ENCODE measurements around the gene ZNF385B. TPM values are rescaled to one million over a fixed set of nuclear protein-coding genes. Genes with fewer than 3 reads are reported as not detected.
A peak's percentile ranks its signal among the peaks of the same experiment; 100 is the strongest.

ZNF385B gene
- total and polyA plus RNA-seq, 4 donors: 13.5 to 70.8 (median 45.2) TPM

- H3K27ac ChIP-seq (ENCODE audit: low read depth in 1 of 2, low read length in 1 of 2): no peak overlapping the region
- WGBS, 2 donors: 69 to 88% methylated on average over 1 of the region's 1 CpG
- no peak overlapping the region for H3K4me3 ChIP-seq
- no peaks in the 10 kb centered on the region for H3K36me3 ChIP-seq (ENCODE audit: control insufficient read depth in 4 of 4, insufficient read depth in 4 of 4, low read length in 4 of 4)
- TF ChIP-seq CTCF (IDR thresholded peaks at IDR 0.05; ENCODE audit: control extremely low read depth, extremely low read depth): no peak
- H3K4me1 ChIP-seq (ENCODE audit: control insufficient read depth in 5 of 5, insufficient read depth in 5 of 5, low read length in 5 of 5): peaks cover 0 to 12% (median 3%) of the 10 kb centered on the region in 5 donors
- no peaks in the 10 kb centered on the region for H3K9me3 ChIP-seq (ENCODE audit: control insufficient read depth in 4 of 4, insufficient read depth in 3 of 4, low read length in 3 of 4)
- ATAC-seq (ENCODE audit: insufficient read depth, low FRiP score) (no peak), DNase-seq (no peak)
- H3K27me3 ChIP-seq (ENCODE audit: control insufficient read depth in 3 of 3, insufficient read depth in 3 of 3, low read length in 2 of 3): no peaks in the 10 kb centered on the region
- no peak overlapping the region for H3K9ac ChIP-seq (ENCODE audit: insufficient read depth in 1 of 2, low read length in 2 of 2)
Observed at GRCh38 chr2:179560257-179560735, 301.1 kb downstream of the ZNF385B start.

DNA sequence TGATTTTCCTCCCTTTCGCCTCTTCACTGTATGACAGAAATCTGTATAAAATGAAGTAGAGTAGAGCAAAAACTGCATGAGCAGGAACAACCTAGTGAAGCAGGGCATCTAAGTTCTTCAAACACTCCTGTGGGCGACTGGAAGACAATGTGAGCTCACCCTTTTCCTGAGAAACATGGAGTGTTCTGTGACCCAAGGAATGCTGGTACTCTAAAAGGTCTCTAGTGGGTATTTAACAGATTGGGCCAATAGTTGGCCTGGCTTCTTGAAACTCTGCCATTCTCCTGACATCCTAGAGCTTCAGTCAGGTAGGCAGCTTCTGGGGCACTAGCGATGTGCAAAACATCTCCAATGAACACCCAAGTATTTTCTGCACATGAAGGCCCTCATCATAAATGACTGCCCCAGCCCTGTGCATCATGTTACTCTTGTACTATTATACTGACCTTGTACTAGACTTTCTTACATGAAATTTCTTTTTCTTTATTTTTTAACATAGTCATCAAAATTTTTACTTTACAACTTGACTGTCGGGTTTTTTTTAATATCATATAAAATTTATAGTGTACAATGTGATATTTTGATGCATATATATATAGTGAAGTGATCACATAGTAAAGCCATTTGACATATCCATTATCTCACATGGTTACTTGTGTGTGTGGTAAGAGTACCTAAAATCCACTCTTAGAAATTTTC, 302.2 kb downstream of the ZNF385B start:
- no peak for TF ChIP-seq CTCF (IDR thresholded peaks at IDR 0.05; ENCODE audit: control extremely low read depth, extremely low read depth)
- Histone ChIP-seq H3K27ac (ENCODE audit: low read depth in 1 of 2, low read length in 1 of 2) (peak overlapping the region in 1 of 2 donors; percentile 36), H3K4me3 (no peak overlapping the region), H3K27me3 (ENCODE audit: control insufficient read depth in 3 of 3, insufficient read depth in 3 of 3, low read length in 2 of 3) (no peaks in the 10 kb centered on the region), H3K9me3 (ENCODE audit: control insufficient read depth in 4 of 4, insufficient read depth in 3 of 4, low read length in 3 of 4) (no peaks in the 10 kb centered on the region), H3K9ac (ENCODE audit: insufficient read depth in 1 of 2, low read length in 2 of 2) (no peak overlapping the region), H3K36me3 (ENCODE audit: control insufficient read depth in 4 of 4, insufficient read depth in 4 of 4, low read length in 4 of 4) (no peaks in the 10 kb centered on the region), H3K4me1 (ENCODE audit: control insufficient read depth in 5 of 5, insufficient read depth in 5 of 5, low read length in 5 of 5) (peaks cover 0 to 12% (median 3%) of the 10 kb centered on the region in 5 donors)
- 84 to 89% methylated on average over 4 of the region's 4 CpGs for WGBS, 2 donors
- no peak for ATAC-seq (ENCODE audit: insufficient read depth, low FRiP score)
- DNase-seq: no peak

GRCh38 chr2:179558010-179558934, 303.1 kb downstream of the ZNF385B start:
- 67 to 86% methylated on average over 2 of the region's 2 CpGs for WGBS, 2 donors

More at GRCh38 chr2:179558010-179558934, 303.1 kb downstream of the ZNF385B start:
- DNase-seq: peak in 1 of 3 donors; percentile 51
- Histone ChIP-seq H3K9ac (ENCODE audit: insufficient read depth in 1 of 2, low read length in 2 of 2) (no peak overlapping the region), H3K27ac (ENCODE audit: low read depth in 1 of 2, low read length in 1 of 2) (peak overlapping the region in 1 of 2 donors; percentile 26), H3K4me3 (no peak overlapping the region), H3K36me3 (ENCODE audit: control insufficient read depth in 4 of 4, insufficient read depth in 4 of 4, low read length in 4 of 4) (no peaks in the 10 kb centered on the region), H3K27me3 (ENCODE audit: control insufficient read depth in 3 of 3, insufficient read depth in 3 of 3, low read length in 2 of 3) (no peaks in the 10 kb centered on the region), H3K4me1 (ENCODE audit: control insufficient read depth in 5 of 5, insufficient read depth in 5 of 5, low read length in 5 of 5) (peaks cover 0 to 12% (median 2%) of the 10 kb centered on the region in 5 donors), H3K9me3 (ENCODE audit: control insufficient read depth in 4 of 4, insufficient read depth in 3 of 4, low read length in 3 of 4) (no peaks in the 10 kb centered on the region)
- ATAC-seq (ENCODE audit: insufficient read depth, low FRiP score): no peak
- TF ChIP-seq CTCF (IDR thresholded peaks at IDR 0.05; ENCODE audit: control extremely low read depth, extremely low read depth): no peak

Data from lung (tissue), 12 donors.